Ramos (cell line): ENCODE data around the gene ANK2.

Experiments
- in situ Hi-C: fragments of 300-500 bp; cut with MboI; formaldehyde crosslinking; loops from one replicate; pipeline ENCODE4 v1.14.3; 2022; ENCODE audit warnings: low sequenced_read_pairs; ENCODE audit not compliant: unreplicated experiment

The ANK2 gene

DNA sequence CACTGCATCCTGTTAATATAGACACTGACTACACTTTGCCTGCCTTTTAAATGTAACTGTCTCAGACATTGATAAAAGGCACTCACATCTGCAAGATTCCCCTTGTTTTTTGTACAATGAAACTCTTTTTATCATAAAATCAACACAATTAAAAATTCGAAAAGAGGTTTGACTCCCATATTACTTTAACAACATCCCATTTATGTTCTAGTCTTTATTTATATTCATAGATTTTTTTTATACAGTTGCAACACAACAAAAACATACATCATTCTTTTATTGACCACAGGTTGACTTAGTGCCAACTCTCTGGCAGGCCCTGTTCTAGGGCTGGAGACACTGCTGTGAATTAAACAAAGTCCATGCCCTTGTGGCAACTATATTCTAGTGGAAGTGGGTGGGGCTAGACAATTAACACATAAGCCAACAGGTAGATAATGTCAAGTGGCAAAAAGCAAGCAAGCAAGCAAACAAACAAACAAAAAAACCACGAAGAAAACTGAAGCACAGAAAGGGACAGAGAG lies 36.8 kb downstream of the ANK2 start:
- in situ Hi-C loops, result no loop called here

DNA sequence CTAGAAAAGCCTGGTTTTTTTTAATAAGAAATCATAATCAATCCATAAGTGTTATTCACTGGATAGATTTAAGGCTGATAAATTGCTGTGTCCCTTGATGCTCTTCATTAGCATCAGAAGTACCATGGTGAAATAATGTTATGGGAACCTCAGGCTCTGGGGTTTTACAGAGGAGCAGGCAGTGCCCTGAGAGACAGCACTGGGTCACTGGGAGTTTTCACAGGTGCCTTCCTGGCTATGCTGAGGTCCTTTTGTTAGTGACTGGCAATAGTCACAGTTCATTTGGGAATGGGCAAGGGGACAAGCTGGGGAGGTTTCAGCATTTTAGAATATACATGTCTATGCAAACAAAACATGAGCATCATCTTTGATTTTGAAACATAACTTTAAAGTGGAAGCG lies 38.6 kb downstream of the ANK2 start:
- in situ Hi-C loops, result no loop called here

GRCh38 chr4:113090954-113091353 lies 41.5 kb downstream of the ANK2 start:
- in situ Hi-C loops, result no loop called here

DNA sequence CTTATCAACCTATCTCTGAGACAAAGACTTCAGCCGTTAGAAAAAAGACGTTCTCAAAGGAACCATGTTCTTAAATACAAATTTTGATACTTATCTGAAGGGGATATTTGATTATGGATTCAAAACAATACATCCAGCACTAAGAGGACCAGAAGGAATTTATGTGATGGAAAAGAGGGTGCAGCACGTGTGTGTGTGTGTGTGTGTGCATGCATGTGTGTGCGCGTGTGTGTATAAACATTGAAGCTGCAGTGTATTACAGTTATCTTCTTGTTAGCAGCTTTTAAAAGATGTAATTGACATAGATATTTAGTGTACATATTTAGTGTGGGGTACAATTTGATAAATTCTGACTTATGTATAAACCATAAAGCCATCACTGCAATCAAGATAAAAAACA lies 44.9 kb downstream of the ANK2 start:
- in situ Hi-C loops, result no loop called here

- in situ Hi-C loops, result no loop called here
Observed at GRCh38 chr4:113094802-113095201, 45.3 kb downstream of the ANK2 start.

DNA sequence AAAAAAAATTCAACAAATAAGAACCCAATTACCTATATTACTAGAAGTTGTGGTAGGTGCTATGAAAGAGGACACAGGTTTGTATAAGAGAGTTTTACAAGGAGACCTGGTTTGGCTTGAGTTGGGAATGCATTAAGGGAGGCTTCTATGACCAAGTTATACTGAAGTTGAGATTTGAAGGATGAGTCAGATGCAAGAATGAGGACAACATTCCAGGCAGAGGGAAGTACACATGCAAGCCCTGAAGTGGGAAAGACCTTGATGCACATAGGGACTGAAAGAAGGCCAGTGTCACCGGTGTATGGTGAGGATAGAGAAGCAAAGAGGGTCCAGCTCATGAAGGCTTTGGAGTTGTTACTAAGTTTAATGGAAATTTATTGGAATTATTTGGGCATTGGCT lies 52.2 kb downstream of the ANK2 start:
- in situ Hi-C loops, result no loop called here

DNA sequence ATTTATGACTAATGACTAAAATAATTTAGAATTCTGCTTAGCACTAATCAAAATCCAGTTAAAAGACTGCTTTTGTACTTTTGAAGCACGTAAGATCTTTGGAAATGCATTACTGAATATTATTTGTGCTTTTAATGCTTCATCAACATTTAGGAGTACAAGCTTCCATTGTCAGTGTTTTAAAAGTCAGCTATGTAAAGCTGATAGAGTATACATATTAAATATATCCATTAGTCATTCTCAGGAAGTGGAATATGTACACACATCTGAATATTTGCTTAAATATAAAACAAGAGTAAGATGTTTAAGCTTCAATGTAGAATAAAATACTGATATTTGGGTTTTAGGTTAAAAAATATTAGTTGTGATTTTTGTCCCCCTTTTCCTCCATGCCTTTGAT lies 54.1 kb downstream of the ANK2 start:
- in situ Hi-C loops, result no loop called here

GRCh38 chr4:113106108-113106507 lies 56.7 kb downstream of the ANK2 start:
- in situ Hi-C loops, result no loop called here

- in situ Hi-C loops, result no loop called here
Observed at GRCh38 chr4:113109106-113109718, 59.8 kb downstream of the ANK2 start.

DNA sequence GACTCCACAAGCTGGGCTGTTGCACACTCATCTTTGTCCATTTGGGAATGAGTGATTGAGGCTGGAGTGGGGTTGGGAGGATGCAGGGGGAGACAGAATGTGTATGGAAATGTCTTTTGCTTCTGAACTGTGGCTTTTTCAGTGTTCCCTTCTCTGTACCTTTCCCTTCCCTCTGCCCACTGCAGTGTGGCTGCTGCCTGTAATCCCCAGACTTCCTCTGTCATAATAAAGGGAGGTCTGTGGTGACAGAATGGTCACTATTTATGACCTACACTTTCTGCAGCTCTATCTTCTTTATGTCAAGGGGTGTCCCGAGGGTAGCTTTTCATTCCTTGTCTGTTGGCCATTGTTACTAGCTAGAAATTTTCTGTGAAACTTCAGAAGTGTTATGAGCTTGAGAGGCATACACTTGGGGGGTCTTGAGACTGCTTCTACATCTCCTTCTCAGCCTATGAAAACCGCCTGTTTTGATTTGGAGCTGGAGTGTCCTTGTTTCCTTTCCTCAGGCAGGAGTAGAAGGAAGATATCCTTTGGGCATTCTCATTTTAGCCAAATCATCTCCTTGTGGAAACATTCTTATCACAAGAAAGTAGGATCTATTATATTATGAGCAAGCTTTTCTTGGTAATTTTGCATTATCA lies 63.0 kb downstream of the ANK2 start:
- in situ Hi-C loops, result no loop called here

DNA sequence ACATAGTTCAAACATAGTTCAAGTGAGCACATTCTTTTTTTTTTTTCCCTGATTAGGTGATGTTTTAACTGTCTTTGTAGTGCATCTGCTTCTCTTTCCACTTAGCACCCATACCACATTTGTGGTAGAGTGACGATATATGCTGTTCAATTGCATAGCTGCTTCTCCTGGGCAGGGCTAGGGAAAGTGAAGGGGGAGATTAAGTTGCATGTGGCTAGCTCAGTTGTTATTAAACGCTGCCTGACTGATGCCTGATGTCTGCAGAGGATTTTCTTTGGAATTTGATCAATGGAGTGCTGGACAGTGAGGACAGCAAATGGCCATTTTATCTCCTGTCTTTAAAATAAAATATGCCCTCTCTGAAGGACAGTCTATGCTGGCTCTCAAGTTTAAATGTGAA lies 63.7 kb downstream of the ANK2 start:
- in situ Hi-C loops, result no loop called here

- in situ Hi-C loops, result no loop called here
Observed at GRCh38 chr4:113114884-113115283, 65.4 kb downstream of the ANK2 start.

GRCh38 chr4:113116414-113117357 lies 67.2 kb downstream of the ANK2 start:
- in situ Hi-C loops, result no loop called here

DNA sequence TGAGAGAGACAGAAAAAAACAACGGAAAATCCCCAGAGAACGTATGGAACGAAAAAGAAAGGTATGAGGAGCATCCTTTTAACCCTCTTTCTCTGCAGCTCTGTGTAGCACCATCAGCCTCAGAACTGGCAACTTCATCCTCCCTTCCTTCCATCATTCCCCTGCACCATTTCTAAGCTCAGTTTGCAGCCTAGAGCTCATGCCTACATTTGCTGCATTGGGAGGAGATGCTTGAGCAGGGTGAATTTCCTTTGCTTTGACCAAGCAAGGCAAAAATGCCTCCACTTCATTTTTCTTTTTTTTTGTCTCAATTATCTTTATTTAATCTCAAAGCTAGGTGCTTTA lies 67.9 kb downstream of the ANK2 start:
- in situ Hi-C loops, result no loop called here

GRCh38 chr4:113122066-113122465 lies 72.6 kb downstream of the ANK2 start:
- in situ Hi-C loops, result no loop called here

DNA sequence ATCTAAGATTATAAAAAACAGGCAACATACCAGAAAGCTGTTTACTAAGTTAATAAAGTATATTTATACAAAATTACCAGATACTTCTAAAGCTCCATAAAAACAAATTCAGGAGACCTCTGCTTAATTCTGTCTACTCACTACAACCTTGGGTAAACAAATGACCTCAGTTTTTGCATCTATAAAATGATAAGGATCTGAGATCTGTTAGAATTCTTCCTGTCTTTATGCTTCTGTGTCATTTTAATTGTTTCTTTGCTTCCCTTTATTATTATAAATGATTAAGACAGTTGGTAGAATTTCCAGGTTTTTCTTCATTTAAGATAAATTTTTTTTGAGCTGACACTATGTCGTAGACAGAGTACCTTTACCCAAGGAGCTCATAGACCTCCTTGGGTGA lies 76.0 kb downstream of the ANK2 start:
- in situ Hi-C loops, result no loop called here

DNA sequence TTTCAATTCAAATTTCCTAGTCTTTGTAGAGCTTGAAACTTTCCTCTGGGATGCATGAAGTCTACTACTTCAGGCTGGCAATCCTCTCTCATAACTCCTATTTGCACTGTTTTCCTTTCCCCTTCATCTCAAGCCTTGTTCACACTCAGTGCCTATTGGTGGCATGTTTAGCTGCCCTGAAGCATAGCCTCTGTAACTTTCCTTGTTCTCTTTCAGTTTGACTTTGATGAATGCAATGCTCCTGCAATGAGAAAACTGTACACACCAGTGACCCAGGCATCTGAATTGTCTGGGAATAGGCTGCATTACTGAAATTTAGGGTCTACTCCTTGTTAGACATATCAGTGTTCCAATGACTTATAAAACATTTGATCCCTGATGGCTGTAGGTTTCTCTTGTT lies 81.7 kb downstream of the ANK2 start:
- in situ Hi-C loops, result no loop called here

DNA sequence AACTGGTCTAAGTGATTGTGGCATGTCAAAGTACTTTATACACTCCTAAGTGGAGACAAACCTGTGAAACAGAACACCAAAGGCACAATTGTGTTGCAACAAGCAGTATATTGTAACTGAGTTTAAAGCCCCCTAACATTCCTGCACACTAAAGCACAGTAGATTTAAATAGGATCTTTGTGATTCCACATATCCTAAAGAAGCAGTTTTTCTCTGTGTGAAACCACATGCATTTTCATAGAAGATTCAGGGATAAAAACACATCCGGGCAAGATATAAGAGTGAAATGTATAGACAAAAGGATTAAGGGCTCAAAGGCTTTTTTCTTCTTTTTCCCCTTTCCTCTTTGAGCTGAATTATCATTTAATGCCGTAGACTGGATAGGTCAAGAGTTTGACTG lies 82.2 kb downstream of the ANK2 start:
- in situ Hi-C loops, result no loop called here

DNA sequence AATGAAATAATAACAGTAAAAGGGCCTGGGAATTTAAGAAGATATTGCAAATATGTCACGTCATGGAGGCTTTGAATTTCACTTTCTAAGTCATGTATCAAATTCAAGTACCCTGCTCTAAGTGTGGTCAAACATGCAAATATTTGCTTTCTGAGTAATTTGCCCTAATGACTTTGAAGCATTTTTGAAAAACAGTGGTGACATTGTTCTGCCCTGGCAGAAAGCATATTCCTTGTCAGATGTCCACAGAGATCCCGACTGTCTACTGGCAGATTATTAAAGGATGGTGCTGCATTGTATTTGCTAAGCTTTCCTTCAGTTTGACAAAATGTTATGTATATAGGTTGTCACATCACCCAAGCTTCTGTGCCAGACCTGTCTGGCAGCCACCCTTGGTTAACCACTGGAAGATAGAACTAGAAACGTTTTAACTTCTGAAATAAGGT lies 92.5 kb downstream of the ANK2 start:
- in situ Hi-C loops, result no loop called here

GRCh38 chr4:113142351-113142750 lies 92.9 kb downstream of the ANK2 start:
- in situ Hi-C loops, result no loop called here

DNA sequence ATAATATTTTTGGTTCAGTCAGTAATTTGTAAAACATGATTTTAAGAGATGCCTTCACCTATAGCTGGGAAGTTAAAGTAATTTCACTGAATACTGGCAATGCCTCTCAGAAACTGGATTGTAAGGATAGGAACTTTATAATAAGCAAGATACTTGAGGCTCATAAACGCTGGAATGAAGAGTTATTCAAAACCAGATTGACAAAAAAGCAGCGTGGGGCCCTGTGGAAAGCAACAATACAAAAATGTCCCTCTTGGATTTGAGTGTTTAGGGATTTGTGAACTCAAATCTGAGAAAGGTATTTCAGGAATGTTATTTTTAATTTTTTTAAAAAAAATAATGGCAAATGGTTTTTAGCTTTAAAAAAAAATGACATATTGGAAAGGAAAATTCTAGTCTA lies 94.6 kb downstream of the ANK2 start:
- in situ Hi-C loops, result no loop called here
